ENCODE data around the gene ZSCAN21.

DNA sequence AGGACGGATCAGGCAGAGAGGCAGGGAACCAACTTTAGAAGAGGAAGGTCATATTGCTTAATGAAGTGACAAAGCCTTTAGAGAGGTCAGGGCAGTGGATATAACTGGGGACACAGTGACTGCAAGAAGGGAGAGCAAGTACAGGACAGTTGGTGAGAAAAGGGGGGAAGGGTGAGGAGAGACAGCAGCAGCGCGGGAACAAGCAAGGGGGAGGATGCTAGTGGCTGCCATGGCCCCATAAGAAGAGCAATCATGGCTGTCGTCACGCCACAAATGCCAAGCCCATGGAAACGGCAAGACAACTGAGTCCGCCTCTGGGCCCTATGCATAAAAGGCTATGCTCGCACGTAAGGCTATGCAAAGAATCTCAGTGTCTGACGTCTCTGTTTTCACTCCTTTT is 22.9 kb downstream of the ZSCAN21 start:
- TF ChIP-seq SMAD5 (IDR thresholded peaks at IDR 0.05; ENCODE audit: low read depth) (no peak), POU2F2 (IDR thresholded peaks at IDR 0.05; ENCODE audit: borderline replicate concordance, low read depth, low read length) (no peak), ESRRA (IDR thresholded peaks at IDR 0.05; ENCODE audit: low read length) (no peak), PAX5 (IDR thresholded peaks at IDR 0.05; ENCODE audit: borderline replicate concordance, low read depth, low read length) (no peak), NFYA (IDR thresholded peaks at IDR 0.05; ENCODE audit: borderline replicate concordance, low read depth, low read length) (no peak), JUND (IDR thresholded peaks at IDR 0.05; ENCODE audit: low read depth, low read length) (no peak), POLR2A (IDR thresholded peaks at IDR 0.05; ENCODE audit: low read depth, low read length) (no peak), FOS (IDR thresholded peaks at IDR 0.05; ENCODE audit: borderline replicate concordance, extremely low read depth, insufficient read length) (no peak)
- TF ChIP-seq, protein P1, sequence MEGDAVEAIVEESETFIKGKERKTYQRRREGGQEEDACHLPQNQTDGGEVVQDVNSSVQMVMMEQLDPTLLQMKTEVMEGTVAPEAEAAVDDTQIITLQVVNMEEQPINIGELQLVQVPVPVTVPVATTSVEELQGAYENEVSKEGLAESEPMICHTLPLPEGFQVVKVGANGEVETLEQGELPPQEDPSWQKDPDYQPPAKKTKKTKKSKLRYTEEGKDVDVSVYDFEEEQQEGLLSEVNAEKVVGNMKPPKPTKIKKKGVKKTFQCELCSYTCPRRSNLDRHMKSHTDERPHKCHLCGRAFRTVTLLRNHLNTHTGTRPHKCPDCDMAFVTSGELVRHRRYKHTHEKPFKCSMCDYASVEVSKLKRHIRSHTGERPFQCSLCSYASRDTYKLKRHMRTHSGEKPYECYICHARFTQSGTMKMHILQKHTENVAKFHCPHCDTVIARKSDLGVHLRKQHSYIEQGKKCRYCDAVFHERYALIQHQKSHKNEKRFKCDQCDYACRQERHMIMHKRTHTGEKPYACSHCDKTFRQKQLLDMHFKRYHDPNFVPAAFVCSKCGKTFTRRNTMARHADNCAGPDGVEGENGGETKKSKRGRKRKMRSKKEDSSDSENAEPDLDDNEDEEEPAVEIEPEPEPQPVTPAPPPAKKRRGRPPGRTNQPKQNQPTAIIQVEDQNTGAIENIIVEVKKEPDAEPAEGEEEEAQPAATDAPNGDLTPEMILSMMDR (IDR thresholded peaks at IDR 0.05 in 2 of 3, conservative IDR thresholded peaks at IDR 0.05 in 1 of 3; ENCODE audit: control insufficient read depth in 2 of 3, extremely low read depth in 1 of 3, insufficient read depth in 1 of 3, low read depth in 3 of 3, low read length in 3 of 3), result no peak
- TF ChIP-seq, protein P2, sequence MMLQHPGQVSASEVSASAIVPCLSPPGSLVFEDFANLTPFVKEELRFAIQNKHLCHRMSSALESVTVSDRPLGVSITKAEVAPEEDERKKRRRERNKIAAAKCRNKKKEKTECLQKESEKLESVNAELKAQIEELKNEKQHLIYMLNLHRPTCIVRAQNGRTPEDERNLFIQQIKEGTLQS (IDR thresholded peaks at IDR 0.05; ENCODE audit: borderline replicate concordance, extremely low read depth, low read depth, low read length), result no peak

All from GM12878 (cell line).